GM12878 (cell line): ENCODE data around the gene LANCL1. TPM values are rescaled to one million over a fixed set of nuclear protein-coding genes. Genes with fewer than 3 reads are reported as not detected.

Source experiments
- ATAC-seq: fragments of 200-7000 bp; cut with Tn5 transposase; 3 replicates; pipeline ENCODE4 v1.9.1; 2020; ENCODE audit warnings: mild to moderate bottlenecking, moderate library complexity
- BruUV-seq: library from RNA; stranded (reverse); fragments of 400-500 nt; replicated peaks from 2 replicates; lab custom pipeline; 2021; lab: Mats Ljungman, UMichigan
- CTCF ChIA-PET: fragments of 300-600 bp; sonication (Branson Sonifier 250); formaldehyde crosslinking; extraction: SDS; loops from one replicate; lab custom pipeline; 2021; ENCODE audit warnings: inconsistent platforms; lab: Yijun Ruan, JAX
- POLR2A ChIA-PET: fragments of 350-600 bp; formaldehyde crosslinking; extraction: SDS; loops from one replicate; lab custom pipeline; 2021; ENCODE audit warnings: inconsistent platforms; lab: Charles Lee
- RAD21 ChIA-PET: fragments of 300-600 bp; sonication (Branson Sonifier 250); formaldehyde crosslinking; loops from one replicate; lab custom pipeline; 2023; ENCODE audit warnings: antibody characterized with exemption; ENCODE audit not compliant: unreplicated experiment; lab: Charles Lee
- SMC1A ChIA-PET: fragments of 300-600 bp; sonication (Branson Sonifier 250); formaldehyde crosslinking; loops from one replicate; lab custom pipeline; 2023; ENCODE audit not compliant: unreplicated experiment, uncharacterized antibody; lab: Charles Lee
- DNase-seq: peaks from one replicate; pipeline ENCODE4 v3.0.0-alpha.2; 2011; ENCODE audit warnings: low read depth, low spot score
- FAIRE-seq: peaks from 3 replicates; lab custom pipeline; 2011; peaks lifted over from hg19 to GRCh38; lab: Jason Lieb, UNC
- H2AFZ ChIP-seq: 2 replicates; pipeline ENCODE4 v1.6.0; 2011; ENCODE audit warnings: low read depth, low read length, control low read depth; ENCODE audit not compliant: control insufficient read depth
- H3K27ac ChIP-seq: 2 replicates; pipeline ENCODE4 v1.5.1; 2011; ENCODE audit warnings: control low read depth; ENCODE audit not compliant: control insufficient read depth, insufficient read depth
- H3K27me3 ChIP-seq, 2 experiments: replicated peaks in 1 of 2; 2 replicates each; pipeline versions ENCODE4 v1.6.0 to v1.6.1; 2011; ENCODE audit warnings: low read length in 1 of 2; ENCODE audit not compliant: control insufficient read depth in 2 of 2, insufficient read depth in 2 of 2
- H3K36me3 ChIP-seq, 2 experiments: 2 replicates each; pipeline ENCODE4 v1.5.1; 2011; ENCODE audit warnings: low read length in 1 of 2; ENCODE audit not compliant: control insufficient read depth in 2 of 2, insufficient read depth in 2 of 2
- H3K4me1 ChIP-seq: 2 replicates; pipeline ENCODE4 v1.6.1; 2011; ENCODE audit warnings: mild to moderate bottlenecking, low read length, moderate library complexity, mixed read lengths; ENCODE audit not compliant: control insufficient read depth, insufficient read depth
- H3K4me2 ChIP-seq: 2 replicates; pipeline ENCODE4 v1.6.0; 2011; ENCODE audit warnings: control low read depth; ENCODE audit not compliant: control insufficient read depth, insufficient read depth
- H3K4me3 ChIP-seq: fragments of 200-600 bp; sonication (generic); 2 replicates; pipeline ENCODE4 v1.5.1; 2016
- H3K79me2 ChIP-seq: 2 replicates; pipeline ENCODE4 v1.6.0; 2011; ENCODE audit warnings: low read length; ENCODE audit not compliant: control insufficient read depth, insufficient read depth
- H3K9ac ChIP-seq: 2 replicates; pipeline ENCODE4 v1.8.0; 2011; ENCODE audit warnings: low read length, control low read depth, mixed read lengths; ENCODE audit not compliant: control insufficient read depth, insufficient read depth
- H3K9me3 ChIP-seq: replicated peaks from 3 replicates; pipeline ENCODE4 v1.5.1; 2011; ENCODE audit warnings: mild to moderate bottlenecking, low read length; ENCODE audit not compliant: control insufficient read depth, insufficient read depth
- H4K20me1 ChIP-seq: 2 replicates; pipeline ENCODE4 v1.6.0; 2011; ENCODE audit not compliant: control insufficient read depth, insufficient read depth
- CEBPB ChIP-seq, 2 experiments: fragments of 150-350 bp in 1 of 2; IDR thresholded peaks; 2 replicates each; pipeline ENCODE4 v1.6.1; 2012 to 2014; ENCODE audit warnings: low read depth in 2 of 2, low read length in 2 of 2, borderline replicate concordance in 1 of 2, inconsistent platforms in 1 of 2
- HCFC1 ChIP-seq: fragments of 150-350 bp; IDR thresholded peaks from 2 replicates; pipeline ENCODE4 v1.6.1; 2014; ENCODE audit warnings: low read length
- HDAC6 ChIP-seq: fragments of 200-600 bp; sonication (generic); IDR thresholded peaks from one replicate; pipeline ENCODE4 v1.8.0; 2017; ENCODE audit warnings: antibody characterized with exemption; ENCODE audit not compliant: unreplicated experiment
- JUND ChIP-seq: IDR thresholded peaks from 2 replicates; pipeline ENCODE4 v1.6.1; 2012; ENCODE audit warnings: low read depth, mild to moderate bottlenecking, low read length, improper control_type of control experiment, moderate library complexity
- LARP7 ChIP-seq: fragments of 450-650 bp; IDR thresholded peaks from 2 replicates; pipeline ENCODE4 v1.6.1; 2017; ENCODE audit warnings: mild to moderate bottlenecking
- MYB ChIP-seq: fragments of 150-350 bp; IDR thresholded peaks from 2 replicates; pipeline ENCODE4 v1.6.1; 2014; ENCODE audit warnings: mild to moderate bottlenecking, low read depth, low read length, borderline replicate concordance
- MYC ChIP-seq: IDR thresholded peaks from 2 replicates; pipeline ENCODE4 v1.6.1; 2011; ENCODE audit warnings: mild to moderate bottlenecking, low read length, moderate library complexity, inconsistent platforms; ENCODE audit not compliant: insufficient read depth, insufficient replicate concordance, insufficient read length, severe bottlenecking
- NFIC ChIP-seq: IDR thresholded peaks from 2 replicates; pipeline ENCODE4 v1.6.1; 2012; ENCODE audit warnings: low read depth, mild to moderate bottlenecking, inconsistent platforms, low read length, moderate library complexity
- NFXL1 ChIP-seq: fragments of 450-650 bp; IDR thresholded peaks from 2 replicates; pipeline ENCODE4 v1.6.1; 2017; ENCODE audit warnings: antibody characterized with exemption, mild to moderate bottlenecking, borderline replicate concordance
- PML ChIP-seq: IDR thresholded peaks from 2 replicates; pipeline ENCODE4 v1.6.1; 2012; ENCODE audit warnings: low read length, inconsistent platforms
- POLR2A ChIP-seq: IDR thresholded peaks from 2 replicates; pipeline ENCODE4 v1.6.1; 2011; ENCODE audit warnings: low read depth, mild to moderate bottlenecking, low read length
- RAD51 ChIP-seq: fragments of 450-650 bp; IDR thresholded peaks from 2 replicates; pipeline ENCODE4 v1.6.1; 2016; ENCODE audit warnings: moderate library complexity, mild to moderate bottlenecking, inconsistent platforms
- RB1 ChIP-seq: fragments of 450-650 bp; formaldehyde crosslinking; IDR thresholded peaks from 2 replicates; pipeline ENCODE4 v1.6.1; 2017; ENCODE audit warnings: mild to moderate bottlenecking, borderline replicate concordance
- SMC3 ChIP-seq: IDR thresholded peaks from 2 replicates; pipeline ENCODE4 v1.6.1; 2011; ENCODE audit warnings: low read length, improper control_type of control experiment, borderline replicate concordance
- STAT1 ChIP-seq: fragments of 450-650 bp; conservative IDR thresholded peaks from 2 replicates; pipeline ENCODE4 v1.6.1; 2014; ENCODE audit warnings: antibody characterized with exemption, mild to moderate bottlenecking
- TCF7 ChIP-seq: IDR thresholded peaks from 2 replicates; pipeline ENCODE4 v1.6.1; 2014; ENCODE audit warnings: antibody characterized with exemption, borderline replicate concordance
- ZZZ3 ChIP-seq: IDR thresholded peaks from 2 replicates; pipeline ENCODE4 v1.6.1; 2011; ENCODE audit warnings: low read depth; ENCODE audit not compliant: control insufficient read depth, insufficient read length
- WGBS: methylation state at CpG from one replicate; pipeline ENCODE4 v1.1.6; 2016; ENCODE audit warnings: low lambda C conversion rate; ENCODE audit not compliant: insufficient replicate concordance, insufficient coverage; ENCODE audit errors: missing lambda C conversion rate; 5-methylcytosine and 5-hydroxymethylcytosine counted together
- in situ Hi-C: fragments of 300-500 bp; cut with MboI; formaldehyde crosslinking; loops from 9 replicates; pipeline ENCODE4 v1.14.3; 2018; ENCODE audit warnings: mixed read lengths
- intact Hi-C: fragments of 100-400 bp; cut with micrococcal nuclease; formaldehyde crosslinking; loops from one replicate; pipeline ENCODE4 v1.14.2; 2022; ENCODE audit not compliant: unreplicated experiment
- polyA plus RNA-seq, 11 experiments: library from polyadenylated mRNA; depleted of rRNA in 4 of 11; unstranded in 6 of 11; stranded (reverse) in 5 of 11; fragments of >200 nt; fragmentation: Nextera tagmentation in 4 of 11; fragmentation: Illumina TruSeq in 1 of 11; extraction: Ambion mirVana in 4 of 11; extraction: Trizol in 1 of 11; gene quantifications; 1 replicate in 1 of 11; 2 replicates in 10 of 11; pipeline versions ENCODE4 v1.2.1 to v1.2.3, GENCODE V29; 2011 to 2016; ENCODE audit warnings: inconsistent platforms in 2 of 11, missing spikeins in 2 of 11, low read depth in 1 of 11
- total RNA-seq, 4 experiments: library from RNA; depleted of rRNA in 3 of 4; stranded (reverse); fragments of >200 nt in 3 of 4; fragmentation: Illumina TruSeq in 1 of 4; extraction: Trizol in 1 of 4; gene quantifications; 2 replicates each; pipeline versions ENCODE4 v1.2.1 to v1.2.3, GENCODE V29; 2013 to 2021
- TF ChIP-seq, protein P1 (sequence below): fragments of 450-650 bp; IDR thresholded peaks from 2 replicates; pipeline ENCODE4 v1.6.1; 2017; ENCODE audit warnings: mild to moderate bottlenecking, moderate library complexity
- TF ChIP-seq, protein P2 (sequence below): IDR thresholded peaks from 2 replicates; pipeline ENCODE4 v1.6.1; 2012; ENCODE audit warnings: low read depth, low read length, improper control_type of control experiment

LANCL1 gene
- total and polyA plus RNA-seq, 10 of the 15 experiments (the other 5 are each of a cell fraction or from before 2014, with no cell fraction given): 13.6 to 79.1 (median 26.9) TPM

DNA sequence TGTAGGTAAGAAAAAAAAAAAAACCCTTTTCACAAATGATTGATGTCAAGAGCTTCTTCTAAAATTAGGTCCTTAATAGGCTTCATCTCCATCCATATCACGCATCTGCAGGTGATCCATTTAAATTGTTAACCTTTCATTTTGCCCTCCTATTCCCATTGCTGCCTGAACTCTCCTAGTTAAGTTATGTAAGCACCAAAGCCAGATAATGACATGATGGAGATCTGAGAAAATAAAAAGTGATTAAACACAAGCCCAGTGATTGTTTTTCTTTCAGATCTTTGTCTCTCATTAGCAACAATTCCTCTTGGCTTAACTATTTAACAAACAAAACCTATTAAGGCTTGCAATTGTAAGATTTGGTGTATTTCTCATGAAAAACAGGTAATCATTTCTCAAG is 20.0 kb downstream of the LANCL1 start:
- FAIRE-seq (no peak), ATAC-seq (no peak), DNase-seq (no peak)
- Histone ChIP-seq H3K36me3 (peaks cover 0 to 16% of the 10 kb centered on the region in 2 experiments; a peak in 3 of 4 replicates), H3K4me2 (no peak overlapping the region), H3K9ac (no peak overlapping the region), H3K27ac (no peak overlapping the region), H3K79me2 (no peaks in the 10 kb centered on the region), H2AFZ (no peak overlapping the region), H3K4me3 (no peak overlapping the region), H3K9me3 (no peaks in the 10 kb centered on the region), H3K27me3 (no peaks in the 10 kb centered on the region), H4K20me1 (no peaks in the 10 kb centered on the region), H3K4me1 (peaks cover 11% of the 10 kb centered on the region)
- BruUV-seq: no TSS peak
- in situ Hi-C loops (no loop called here), intact Hi-C loops (no loop called here)
- ChIA-PET POLR2A (no interaction called here), CTCF (interaction anchor here (1.4 to 1.6 kb wide), 3 partner anchors 11 to 46 kb away, joined by 3 to 4 read pairs (median 4); no protein-coding TSS in a partner anchor), RAD21 (interaction anchor here (0.6 kb wide), 1 partner anchor 10 kb away, joined by 4 read pairs; no protein-coding TSS in a partner anchor), SMC1A (interaction anchor here (1.1 to 1.9 kb wide), 2 partner anchors 9 to 12 kb away, joined by 4 to 5 read pairs; no protein-coding TSS in a partner anchor)
- WGBS: 100% methylated on average over 1 of the region's 1 CpG
- TF ChIP-seq SMC3 (no peak), TCF7 (no peak), MYB (no peak), ZZZ3 (no peak), MYC (no peak), RB1 (no peak), JUND (no peak), CEBPB (IDR thresholded peaks at IDR 0.05; ENCODE audit: borderline replicate concordance in 1 of 2, low read depth in 2 of 2, low read length in 2 of 2) (no peak), NFIC (no peak), POLR2A (no peak), HDAC6 (no peak), PML (no peak), HCFC1 (no peak), NFXL1 (no peak), RAD51 (no peak), STAT1 (no peak), LARP7 (no peak)
- TF ChIP-seq, protein P1, sequence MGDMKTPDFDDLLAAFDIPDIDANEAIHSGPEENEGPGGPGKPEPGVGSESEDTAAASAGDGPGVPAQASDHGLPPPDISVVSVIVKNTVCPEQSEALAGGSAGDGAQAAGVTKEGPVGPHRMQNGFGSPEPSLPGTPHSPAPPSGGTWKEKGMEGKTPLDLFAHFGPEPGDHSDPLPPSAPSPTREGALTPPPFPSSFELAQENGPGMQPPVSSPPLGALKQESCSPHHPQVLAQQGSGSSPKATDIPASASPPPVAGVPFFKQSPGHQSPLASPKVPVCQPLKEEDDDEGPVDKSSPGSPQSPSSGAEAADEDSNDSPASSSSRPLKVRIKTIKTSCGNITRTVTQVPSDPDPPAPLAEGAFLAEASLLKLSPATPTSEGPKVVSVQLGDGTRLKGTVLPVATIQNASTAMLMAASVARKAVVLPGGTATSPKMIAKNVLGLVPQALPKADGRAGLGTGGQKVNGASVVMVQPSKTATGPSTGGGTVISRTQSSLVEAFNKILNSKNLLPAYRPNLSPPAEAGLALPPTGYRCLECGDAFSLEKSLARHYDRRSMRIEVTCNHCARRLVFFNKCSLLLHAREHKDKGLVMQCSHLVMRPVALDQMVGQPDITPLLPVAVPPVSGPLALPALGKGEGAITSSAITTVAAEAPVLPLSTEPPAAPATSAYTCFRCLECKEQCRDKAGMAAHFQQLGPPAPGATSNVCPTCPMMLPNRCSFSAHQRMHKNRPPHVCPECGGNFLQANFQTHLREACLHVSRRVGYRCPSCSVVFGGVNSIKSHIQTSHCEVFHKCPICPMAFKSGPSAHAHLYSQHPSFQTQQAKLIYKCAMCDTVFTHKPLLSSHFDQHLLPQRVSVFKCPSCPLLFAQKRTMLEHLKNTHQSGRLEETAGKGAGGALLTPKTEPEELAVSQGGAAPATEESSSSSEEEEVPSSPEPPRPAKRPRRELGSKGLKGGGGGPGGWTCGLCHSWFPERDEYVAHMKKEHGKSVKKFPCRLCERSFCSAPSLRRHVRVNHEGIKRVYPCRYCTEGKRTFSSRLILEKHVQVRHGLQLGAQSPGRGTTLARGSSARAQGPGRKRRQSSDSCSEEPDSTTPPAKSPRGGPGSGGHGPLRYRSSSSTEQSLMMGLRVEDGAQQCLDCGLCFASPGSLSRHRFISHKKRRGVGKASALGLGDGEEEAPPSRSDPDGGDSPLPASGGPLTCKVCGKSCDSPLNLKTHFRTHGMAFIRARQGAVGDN: no peak
- TF ChIP-seq, protein P2, sequence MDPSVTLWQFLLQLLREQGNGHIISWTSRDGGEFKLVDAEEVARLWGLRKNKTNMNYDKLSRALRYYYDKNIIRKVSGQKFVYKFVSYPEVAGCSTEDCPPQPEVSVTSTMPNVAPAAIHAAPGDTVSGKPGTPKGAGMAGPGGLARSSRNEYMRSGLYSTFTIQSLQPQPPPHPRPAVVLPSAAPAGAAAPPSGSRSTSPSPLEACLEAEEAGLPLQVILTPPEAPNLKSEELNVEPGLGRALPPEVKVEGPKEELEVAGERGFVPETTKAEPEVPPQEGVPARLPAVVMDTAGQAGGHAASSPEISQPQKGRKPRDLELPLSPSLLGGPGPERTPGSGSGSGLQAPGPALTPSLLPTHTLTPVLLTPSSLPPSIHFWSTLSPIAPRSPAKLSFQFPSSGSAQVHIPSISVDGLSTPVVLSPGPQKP: no peak
